KOPT-K1 (cell line): ENCODE results near the gene ZDHHC11.
"Not testable (repeated sequence)": the region's sequence is repeated elsewhere in the genome, so short reads cannot be mapped to it uniquely, and the experiment has no call there.

Experiments
- H3K27ac ChIP-seq: fragments of 200-600 bp; sonication (generic); 2 replicates; pipeline ENCODE4 v1.5.1; 2016; ENCODE audit warnings: antibody characterized with exemption, mild to moderate bottlenecking, low read depth, low read length; ENCODE audit not compliant: poor library complexity, severe bottlenecking
- H3K36me3 ChIP-seq: fragments of 200-600 bp; sonication (generic); 2 replicates; pipeline ENCODE4 v1.5.1; 2017; ENCODE audit warnings: antibody characterized with exemption, mild to moderate bottlenecking, low read length, moderate library complexity; ENCODE audit not compliant: insufficient read depth
- H3K9me3 ChIP-seq: fragments of 200-600 bp; sonication (generic); 2 replicates; pipeline ENCODE4 v1.5.1; 2017; ENCODE audit warnings: antibody characterized with exemption, low read length, mild to moderate bottlenecking; ENCODE audit not compliant: insufficient read depth, poor library complexity, severe bottlenecking

ZDHHC11 gene

GRCh38 chr5:828194-828593 is 22.6 kb downstream of the ZDHHC11 start:
- H3K9me3 ChIP-seq, H3K36me3 ChIP-seq, H3K27ac ChIP-seq: not testable (repeated sequence)

GRCh38 chr5:825544-825943 is 25.2 kb downstream of the ZDHHC11 start:
- H3K9me3 ChIP-seq, H3K27ac ChIP-seq, H3K36me3 ChIP-seq: not testable (repeated sequence)

- Histone ChIP-seq H3K9me3 (no peaks in the 10 kb centered on the region), H3K27ac (no peak overlapping the region), H3K36me3 (no peaks in the 10 kb centered on the region)
These were observed 29.3 kb downstream of the ZDHHC11 start for GRCh38 chr5:821504-821903.

- no peaks in the 10 kb centered on the region for H3K36me3 ChIP-seq
- H3K9me3 ChIP-seq = peaks cover 7% of the 10 kb centered on the region
- no peak overlapping the region for H3K27ac ChIP-seq
These were observed 30.5 kb downstream of the ZDHHC11 start for GRCh38 chr5:820245-820644.

GRCh38 chr5:819078-819477 is 31.7 kb downstream of the ZDHHC11 start:
- Histone ChIP-seq H3K36me3 (no peaks in the 10 kb centered on the region), H3K27ac (no peak overlapping the region), H3K9me3 (peaks cover 7% of the 10 kb centered on the region)

- Histone ChIP-seq H3K27ac (no peak overlapping the region), H3K9me3 (peaks cover 7% of the 10 kb centered on the region), H3K36me3 (no peaks in the 10 kb centered on the region)
These were observed 34.6 kb downstream of the ZDHHC11 start for GRCh38 chr5:816176-816575.

GRCh38 chr5:815449-815848 is 35.3 kb downstream of the ZDHHC11 start:
- Histone ChIP-seq H3K36me3 (no peaks in the 10 kb centered on the region), H3K9me3 (peaks cover 7% of the 10 kb centered on the region), H3K27ac (no peak overlapping the region)

GRCh38 chr5:813575-813974 is 37.2 kb downstream of the ZDHHC11 start:
- H3K36me3 ChIP-seq, H3K27ac ChIP-seq, H3K9me3 ChIP-seq: not testable (repeated sequence)

GRCh38 chr5:811384-811783 is 39.4 kb downstream of the ZDHHC11 start:
- not testable (repeated sequence) for H3K27ac ChIP-seq, H3K36me3 ChIP-seq, H3K9me3 ChIP-seq

- not testable (repeated sequence) for H3K36me3 ChIP-seq, H3K27ac ChIP-seq, H3K9me3 ChIP-seq
These were observed 42.9 kb downstream of the ZDHHC11 start for GRCh38 chr5:807719-808514.

GRCh38 chr5:801472-801871 is 49.3 kb downstream of the ZDHHC11 start:
- peaks cover 10% of the 10 kb centered on the region for H3K9me3 ChIP-seq
- H3K27ac ChIP-seq = no peak overlapping the region
- H3K36me3 ChIP-seq = no peaks in the 10 kb centered on the region

GRCh38 chr5:801055-801454 is 49.7 kb downstream of the ZDHHC11 start:
- not testable (repeated sequence) for H3K36me3 ChIP-seq, H3K27ac ChIP-seq, H3K9me3 ChIP-seq

GRCh38 chr5:798505-799138 is 52.2 kb downstream of the ZDHHC11 start:
- H3K9me3 ChIP-seq, H3K36me3 ChIP-seq, H3K27ac ChIP-seq: not testable (repeated sequence)

- not testable (repeated sequence) for H3K9me3 ChIP-seq, H3K36me3 ChIP-seq
These were observed 52.8 kb downstream of the ZDHHC11 start for GRCh38 chr5:797986-798385.

GRCh38 chr5:795873-796272 is 54.9 kb downstream of the ZDHHC11 start:
- not testable (repeated sequence) for H3K36me3 ChIP-seq, H3K27ac ChIP-seq, H3K9me3 ChIP-seq

More at GRCh38 chr5:797986-798385, 52.8 kb downstream of the ZDHHC11 start:
- H3K27ac ChIP-seq = not testable (repeated sequence)

GRCh38 chr5:794948-795347 is 55.8 kb downstream of the ZDHHC11 start:
- H3K36me3 ChIP-seq, H3K27ac ChIP-seq, H3K9me3 ChIP-seq: not testable (repeated sequence)
